HG03280 (cell line): ENCODE results near the gene WWOX.

Source experiments
- ATAC-seq: cut with Tn5 transposase; IDR thresholded peaks from one replicate; pipeline ENCODE4 v1.9.1; 2021; ENCODE audit warnings: mild to moderate bottlenecking, moderate library complexity; ENCODE audit not compliant: unreplicated experiment

Gene WWOX

DNA sequence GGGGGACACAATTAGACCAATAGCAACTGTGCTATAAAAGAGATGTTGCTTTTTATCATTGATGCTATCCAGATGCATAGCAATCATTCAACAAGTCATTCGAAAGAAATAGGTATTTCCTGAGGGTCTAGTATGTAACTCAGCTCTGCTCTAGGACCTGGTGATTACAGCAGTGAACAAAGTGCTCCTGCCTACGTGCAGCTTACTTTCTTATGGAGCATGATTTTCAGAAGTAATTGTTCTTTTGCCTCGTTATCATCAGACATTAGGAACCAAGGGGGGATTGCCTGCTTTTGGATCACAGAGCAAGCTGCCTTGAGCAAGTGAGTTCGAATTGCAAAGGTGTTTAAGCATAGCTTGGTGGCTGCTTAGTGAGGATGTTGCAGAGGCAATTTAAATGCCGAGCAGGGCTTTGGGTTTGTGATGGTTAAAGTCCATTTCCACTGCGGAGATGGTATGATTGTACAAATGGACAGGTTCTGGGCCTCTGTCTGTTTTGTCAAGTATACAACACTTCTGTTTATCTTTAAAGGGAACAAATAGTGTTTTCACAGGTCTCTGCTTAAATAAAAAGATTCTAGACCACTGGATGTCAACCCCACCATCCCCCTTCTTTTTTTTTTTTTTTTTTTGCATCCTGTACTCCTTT lies 41.5 kb downstream of the WWOX start:
- ATAC-seq, result no peak

- no peak for ATAC-seq
Measured at GRCh38 chr16:78142788-78143187, 43.3 kb downstream of the WWOX start.

GRCh38 chr16:78146807-78147206 lies 47.4 kb downstream of the WWOX start:
- ATAC-seq, result no peak

- ATAC-seq, result no peak
Measured at GRCh38 chr16:78147911-78148401, 48.5 kb downstream of the WWOX start.

DNA sequence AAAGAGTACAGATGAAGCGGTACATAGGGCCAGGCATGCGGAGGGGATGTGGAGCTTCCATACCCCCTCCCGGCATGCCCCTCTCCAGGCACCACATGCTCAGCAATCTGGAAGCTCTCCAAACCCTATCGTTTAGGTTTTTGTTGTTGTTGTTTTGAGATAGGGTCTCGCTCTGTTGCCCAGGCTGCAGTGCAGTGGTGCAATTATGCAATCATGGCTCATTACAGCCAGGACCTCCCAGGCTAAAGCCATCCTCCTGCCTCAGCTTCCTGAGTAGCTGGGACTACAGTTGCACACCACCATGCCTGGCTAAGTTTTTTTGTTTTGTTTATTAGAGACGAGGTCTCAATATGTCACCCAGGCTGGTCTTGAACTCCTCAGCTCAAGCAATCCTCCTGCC lies 50.8 kb downstream of the WWOX start:
- ATAC-seq, result no peak

- no peak for ATAC-seq
Measured at GRCh38 chr16:78154729-78155461, 55.4 kb downstream of the WWOX start.

DNA sequence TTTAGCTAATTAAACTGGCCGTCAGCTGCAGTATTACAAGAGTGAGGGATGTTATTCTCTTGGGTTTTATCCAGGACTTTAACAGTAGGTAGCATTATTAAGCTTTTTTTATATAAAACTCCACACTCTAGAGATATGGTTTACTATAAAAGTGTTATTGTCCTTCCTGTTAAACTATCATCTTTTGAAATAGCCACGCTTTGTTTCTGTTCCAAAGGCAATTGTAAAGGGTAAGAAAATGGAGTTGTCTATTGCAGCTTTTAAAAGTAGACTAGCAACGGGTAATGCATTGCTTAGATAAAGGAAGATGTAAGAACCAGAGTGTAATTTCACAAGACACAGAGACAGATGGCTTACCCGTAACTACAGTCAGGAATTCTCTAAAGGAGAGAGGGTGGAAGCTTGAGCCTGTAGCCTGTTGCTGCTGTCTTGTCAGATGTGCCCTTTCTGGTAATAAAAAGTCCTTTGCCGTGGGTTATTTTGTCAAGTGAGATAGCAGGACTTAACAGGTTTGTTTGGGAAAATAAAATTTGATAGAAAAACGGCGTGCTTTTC lies 56.4 kb downstream of the WWOX start:
- no peak for ATAC-seq

GRCh38 chr16:78161023-78161729 lies 61.7 kb downstream of the WWOX start:
- no peak for ATAC-seq

- ATAC-seq, result no peak
Measured at GRCh38 chr16:78163772-78164670, 64.6 kb downstream of the WWOX start.

DNA sequence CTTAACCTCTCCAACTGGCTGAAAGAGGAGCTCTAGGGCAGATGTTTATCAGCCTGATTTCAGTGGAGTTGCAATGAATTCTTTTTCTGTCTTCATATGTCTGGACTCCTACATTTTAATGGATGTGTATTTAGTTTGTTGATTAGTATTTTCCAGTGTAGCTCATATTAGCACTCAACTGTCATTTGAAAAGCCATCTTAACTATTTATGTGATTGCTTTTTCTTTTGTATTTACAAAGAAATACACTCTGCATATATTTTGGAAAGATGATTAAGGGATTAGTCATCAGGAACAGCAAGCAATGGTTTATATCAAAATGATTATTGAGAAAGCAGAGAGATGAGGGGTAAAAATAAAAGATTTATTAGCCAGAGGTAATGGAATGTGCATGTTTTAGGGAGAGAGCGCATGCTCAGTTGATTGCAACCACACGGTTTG lies 71.1 kb downstream of the WWOX start:
- no peak for ATAC-seq

DNA sequence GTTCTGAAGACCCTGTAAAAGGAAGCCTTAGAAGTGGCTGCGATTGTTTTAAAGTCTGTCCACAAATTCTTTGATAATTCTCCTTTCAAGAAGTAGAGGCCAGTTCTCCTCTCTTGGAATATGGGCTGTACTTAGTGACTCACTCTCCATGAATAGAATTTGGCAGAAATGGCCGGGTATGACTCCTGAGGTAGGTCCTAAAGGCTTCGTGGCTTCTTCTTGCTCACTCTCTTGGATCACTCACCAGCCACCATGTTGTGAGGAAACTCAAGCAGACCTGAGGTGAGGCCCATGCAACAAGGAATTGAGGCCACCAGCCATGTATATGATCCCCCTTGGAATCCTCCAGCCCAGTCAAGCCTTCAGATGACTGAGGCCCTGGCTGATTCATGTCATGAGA lies 75.8 kb downstream of the WWOX start:
- no peak for ATAC-seq

DNA sequence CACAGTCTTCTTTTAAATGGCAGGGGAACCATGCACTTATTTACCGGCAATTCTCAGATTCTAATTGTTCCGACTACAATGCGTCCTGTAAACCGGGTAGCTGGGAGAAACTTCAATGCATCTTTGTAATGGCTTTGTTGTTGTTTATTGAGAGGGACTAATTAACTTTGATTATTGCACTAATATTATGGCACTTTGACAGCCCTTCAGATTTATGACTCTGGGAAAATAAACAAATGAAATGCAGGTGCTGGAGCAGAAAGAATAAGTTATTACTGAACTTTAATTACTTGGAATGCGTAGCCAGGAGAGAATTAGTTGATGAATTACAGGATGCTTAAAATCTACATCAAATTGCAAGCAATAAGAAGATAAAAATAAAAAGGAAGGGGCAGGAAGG lies 77.0 kb downstream of the WWOX start:
- ATAC-seq, result no peak

GRCh38 chr16:78177218-78177617 lies 77.8 kb downstream of the WWOX start:
- ATAC-seq, result no peak

GRCh38 chr16:78177987-78178386 lies 78.5 kb downstream of the WWOX start:
- no peak for ATAC-seq

DNA sequence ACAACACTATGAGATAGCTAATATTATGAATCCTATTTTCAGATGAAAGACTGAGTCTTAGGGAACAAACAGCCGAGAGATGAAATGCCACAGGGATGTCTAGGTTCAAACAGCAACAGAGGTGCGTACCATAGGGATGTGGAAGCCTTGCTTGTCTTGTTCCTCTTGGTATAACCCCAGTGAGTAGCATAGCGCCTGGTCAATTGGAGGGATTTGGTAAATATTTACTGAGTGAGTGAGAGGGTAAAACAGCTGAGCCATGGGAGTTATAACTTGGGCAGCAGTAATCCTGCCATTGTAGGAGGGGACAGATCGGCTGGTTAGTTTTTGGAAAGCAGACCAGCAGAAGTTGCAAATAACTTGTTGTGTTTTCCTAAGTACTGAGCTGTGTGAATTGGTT lies 80.2 kb downstream of the WWOX start:
- ATAC-seq, result no peak

- no peak for ATAC-seq
Measured at GRCh38 chr16:78180349-78180748, 80.9 kb downstream of the WWOX start.

- no peak for ATAC-seq
Measured at GRCh38 chr16:78183437-78184237, 84.2 kb downstream of the WWOX start.

DNA sequence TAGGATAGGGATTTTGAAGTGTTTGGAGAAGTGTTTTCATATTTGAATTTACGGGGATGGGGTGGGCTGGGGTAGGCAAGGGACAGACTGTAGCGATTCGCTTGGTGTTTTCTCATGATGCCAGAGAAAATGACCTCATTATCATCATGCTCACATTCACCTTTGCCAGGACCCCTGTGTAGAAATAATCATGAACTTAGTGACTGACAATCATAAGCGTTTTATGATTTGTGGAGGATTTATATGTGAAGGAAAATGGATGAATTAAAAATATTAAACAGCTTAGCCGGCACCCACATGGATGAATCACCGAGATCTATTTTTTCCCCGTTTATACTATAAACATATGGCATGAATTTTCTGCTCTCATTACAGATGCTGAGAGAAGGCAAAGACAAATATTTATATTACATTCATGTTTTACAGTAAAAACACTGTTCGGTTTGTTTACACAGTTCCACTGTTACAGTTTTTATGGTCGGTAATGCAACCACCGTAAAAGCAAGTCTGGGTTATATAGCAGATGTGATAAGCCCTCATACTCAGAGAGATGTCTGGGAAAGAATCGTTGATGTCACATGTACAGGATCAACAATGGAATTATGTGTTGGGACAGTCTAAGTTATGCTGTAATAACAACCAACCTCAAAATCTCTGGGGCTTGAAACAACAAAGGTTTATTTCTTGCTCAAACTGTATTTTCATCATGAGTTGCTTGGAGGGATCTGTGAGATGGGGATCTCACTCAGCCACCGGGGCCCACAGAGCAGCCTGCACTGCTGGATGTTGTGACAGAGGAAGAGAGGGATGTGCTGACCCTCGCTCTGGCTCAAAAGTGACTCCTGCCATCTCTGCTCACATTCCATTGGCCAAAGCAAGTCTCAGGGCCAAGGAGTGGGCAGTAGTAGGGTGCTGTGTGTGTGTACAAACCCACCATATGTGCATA lies 85.1 kb downstream of the WWOX start:
- ATAC-seq, result no peak

DNA sequence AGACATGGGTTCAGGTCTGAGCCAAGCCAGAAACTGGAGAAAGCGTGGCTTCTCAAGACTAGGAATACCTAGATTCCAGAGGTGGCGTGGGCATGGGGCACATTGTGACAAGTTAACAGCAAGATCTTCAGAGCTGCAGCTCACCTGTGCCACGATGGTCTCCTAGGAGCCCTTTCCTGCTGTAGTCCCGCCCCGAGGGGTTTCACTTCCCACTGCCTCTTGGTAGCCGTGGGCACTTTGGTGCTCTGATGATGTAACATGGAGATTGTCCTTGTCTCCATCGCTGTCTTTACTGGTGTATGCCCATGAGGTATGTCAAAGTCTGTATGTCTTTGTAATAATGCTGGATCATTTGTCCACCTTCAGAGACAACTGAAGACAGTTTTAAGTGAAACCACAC lies 89.7 kb downstream of the WWOX start:
- ATAC-seq, result no peak
